ENCODE results near the gene COL1A2.

Gene COL1A2

GRCh38 chr7:94423863-94424735 lies 29.4 kb downstream of the COL1A2 start:
- intact Hi-C loops (cut with micrococcal nuclease) = no loop called here
- Mint-ChIP-seq H3K36me3 (ENCODE audit: low read depth) (no peaks in the 10 kb centered on the region), H3K27me3 (no peaks in the 10 kb centered on the region), H3K27ac (no peak overlapping the region), H3K9me3 (no peaks in the 10 kb centered on the region), H3K4me3 (no peak overlapping the region), H3K4me1 (ENCODE audit: low read depth) (no peaks in the 10 kb centered on the region)

- H3K9me3 Mint-ChIP-seq = no peaks in the 10 kb centered on the region
Observed at GRCh38 chr7:94425546-94425945, 30.9 kb downstream of the COL1A2 start.

GRCh38 chr7:94426980-94427875 lies 32.5 kb downstream of the COL1A2 start:
- no peak overlapping the region for H3K27ac Mint-ChIP-seq
- H3K36me3 Mint-ChIP-seq (ENCODE audit: low read depth) = no peaks in the 10 kb centered on the region
- H3K4me3 Mint-ChIP-seq = no peak overlapping the region
- intact Hi-C loops (cut with micrococcal nuclease) = no loop called here
- no peaks in the 10 kb centered on the region for H3K9me3 Mint-ChIP-seq
- no peaks in the 10 kb centered on the region for H3K4me1 Mint-ChIP-seq (ENCODE audit: low read depth)
- H3K27me3 Mint-ChIP-seq = no peaks in the 10 kb centered on the region

More at GRCh38 chr7:94425546-94425945, 30.9 kb downstream of the COL1A2 start:
- H3K4me1 Mint-ChIP-seq (ENCODE audit: low read depth) = no peaks in the 10 kb centered on the region
- H3K4me3 Mint-ChIP-seq = no peak overlapping the region
- H3K36me3 Mint-ChIP-seq (ENCODE audit: low read depth) = no peaks in the 10 kb centered on the region
- H3K27ac Mint-ChIP-seq = no peak overlapping the region
- no peaks in the 10 kb centered on the region for H3K27me3 Mint-ChIP-seq
- intact Hi-C loops (cut with micrococcal nuclease) = no loop called here

- Mint-ChIP-seq H3K4me1 (ENCODE audit: low read depth) (no peaks in the 10 kb centered on the region), H3K27me3 (no peaks in the 10 kb centered on the region), H3K4me3 (no peak overlapping the region), H3K36me3 (ENCODE audit: low read depth) (no peaks in the 10 kb centered on the region), H3K27ac (no peak overlapping the region), H3K9me3 (no peaks in the 10 kb centered on the region)
- intact Hi-C loops (cut with micrococcal nuclease) = no loop called here
Observed at GRCh38 chr7:94429153-94429552, 34.5 kb downstream of the COL1A2 start.

- Mint-ChIP-seq H3K36me3 (ENCODE audit: low read depth) (no peaks in the 10 kb centered on the region), H3K4me3 (no peak overlapping the region), H3K4me1 (ENCODE audit: low read depth) (peaks cover 2% of the 10 kb centered on the region), H3K27me3 (peaks cover 1% of the 10 kb centered on the region), H3K9me3 (no peaks in the 10 kb centered on the region), H3K27ac (no peak overlapping the region)
- intact Hi-C loops (cut with micrococcal nuclease) = no loop called here
Observed at GRCh38 chr7:94431176-94431575, 36.5 kb downstream of the COL1A2 start.

- Mint-ChIP-seq H3K9me3 (no peaks in the 10 kb centered on the region), H3K36me3 (ENCODE audit: low read depth) (no peaks in the 10 kb centered on the region), H3K4me1 (ENCODE audit: low read depth) (peaks cover 4% of the 10 kb centered on the region), H3K27ac (no peak overlapping the region), H3K27me3 (peaks cover 6% of the 10 kb centered on the region), H3K4me3 (no peak overlapping the region)
- intact Hi-C loops (cut with micrococcal nuclease) = no loop called here
Observed at GRCh38 chr7:94431619-94432280, 37.1 kb downstream of the COL1A2 start.

- Mint-ChIP-seq H3K4me1 (ENCODE audit: low read depth) (peaks cover 4% of the 10 kb centered on the region), H3K9me3 (no peaks in the 10 kb centered on the region), H3K27me3 (peaks cover 8% of the 10 kb centered on the region), H3K36me3 (ENCODE audit: low read depth) (no peaks in the 10 kb centered on the region), H3K27ac (no peak overlapping the region), H3K4me3 (no peak overlapping the region)
- intact Hi-C loops (cut with micrococcal nuclease) = no loop called here
Observed at GRCh38 chr7:94432281-94432670, 37.6 kb downstream of the COL1A2 start.

- Mint-ChIP-seq H3K4me3 (no peak overlapping the region), H3K27me3 (peaks cover 8% of the 10 kb centered on the region)
- intact Hi-C loops (cut with micrococcal nuclease) = no loop called here
Observed at GRCh38 chr7:94432817-94433216, 38.1 kb downstream of the COL1A2 start.

GRCh38 chr7:94433224-94433623 lies 38.5 kb downstream of the COL1A2 start:
- no peak overlapping the region for H3K27ac Mint-ChIP-seq
- peaks cover 8% of the 10 kb centered on the region for H3K27me3 Mint-ChIP-seq
- intact Hi-C loops (cut with micrococcal nuclease) = no loop called here

More at GRCh38 chr7:94432817-94433216, 38.1 kb downstream of the COL1A2 start:
- H3K4me1 Mint-ChIP-seq (ENCODE audit: low read depth) = peaks cover 4% of the 10 kb centered on the region
- no peak overlapping the region for H3K27ac Mint-ChIP-seq
- H3K9me3 Mint-ChIP-seq = no peaks in the 10 kb centered on the region
- H3K36me3 Mint-ChIP-seq (ENCODE audit: low read depth) = no peaks in the 10 kb centered on the region

GRCh38 chr7:94434042-94434441 lies 39.3 kb downstream of the COL1A2 start:
- H3K4me1 Mint-ChIP-seq (ENCODE audit: low read depth) = peaks cover 4% of the 10 kb centered on the region
- no peak overlapping the region for H3K4me3 Mint-ChIP-seq
- H3K27me3 Mint-ChIP-seq = peaks cover 8% of the 10 kb centered on the region
- H3K36me3 Mint-ChIP-seq (ENCODE audit: low read depth) = no peaks in the 10 kb centered on the region
- no peak overlapping the region for H3K27ac Mint-ChIP-seq
- intact Hi-C loops (cut with micrococcal nuclease) = no loop called here
- no peaks in the 10 kb centered on the region for H3K9me3 Mint-ChIP-seq

More at GRCh38 chr7:94433224-94433623, 38.5 kb downstream of the COL1A2 start:
- peaks cover 4% of the 10 kb centered on the region for H3K4me1 Mint-ChIP-seq (ENCODE audit: low read depth)
- no peak overlapping the region for H3K4me3 Mint-ChIP-seq
- H3K9me3 Mint-ChIP-seq = no peaks in the 10 kb centered on the region
- H3K36me3 Mint-ChIP-seq (ENCODE audit: low read depth) = no peaks in the 10 kb centered on the region

GRCh38 chr7:94436018-94436604 lies 41.4 kb downstream of the COL1A2 start:
- peaks cover 8% of the 10 kb centered on the region for H3K27me3 Mint-ChIP-seq
- H3K36me3 Mint-ChIP-seq (ENCODE audit: low read depth) = no peaks in the 10 kb centered on the region
- peaks cover 4% of the 10 kb centered on the region for H3K4me1 Mint-ChIP-seq (ENCODE audit: low read depth)
- intact Hi-C loops (cut with micrococcal nuclease) = loop anchor here (5.0 kb wide), 1 partner anchor 534 kb away; no protein-coding TSS in a partner anchor
- no peaks in the 10 kb centered on the region for H3K9me3 Mint-ChIP-seq
- H3K27ac Mint-ChIP-seq = no peak overlapping the region
- H3K4me3 Mint-ChIP-seq = no peak overlapping the region

- Mint-ChIP-seq H3K27ac (no peak overlapping the region), H3K36me3 (ENCODE audit: low read depth) (no peaks in the 10 kb centered on the region), H3K9me3 (no peaks in the 10 kb centered on the region), H3K27me3 (peaks cover 8% of the 10 kb centered on the region), H3K4me1 (ENCODE audit: low read depth) (peaks cover 4% of the 10 kb centered on the region), H3K4me3 (no peak overlapping the region)
- intact Hi-C loops (cut with micrococcal nuclease) = loop anchor here (1.0 to 5.0 kb wide), 2 partner anchors 147 to 534 kb away; no protein-coding TSS in a partner anchor
Observed at GRCh38 chr7:94436700-94437099, 42.0 kb downstream of the COL1A2 start.

- Mint-ChIP-seq H3K9me3 (no peaks in the 10 kb centered on the region), H3K4me1 (ENCODE audit: low read depth) (peaks cover 4% of the 10 kb centered on the region), H3K4me3 (no peak overlapping the region), H3K36me3 (ENCODE audit: low read depth) (no peaks in the 10 kb centered on the region), H3K27ac (no peak overlapping the region), H3K27me3 (peaks cover 9% of the 10 kb centered on the region)
- intact Hi-C loops (cut with micrococcal nuclease) = loop anchor here (5.0 kb wide), 1 partner anchor 538 kb away; no protein-coding TSS in a partner anchor
Observed at GRCh38 chr7:94439893-94440381, 45.2 kb downstream of the COL1A2 start.
